Smooth muscle cell (in vitro differentiated cells): ENCODE data around the gene MEF2C. TPM values are rescaled to one million over a fixed set of nuclear protein-coding genes. Genes with fewer than 3 reads are reported as not detected.

Source experiments
- DNase-seq: peaks from one replicate; lab custom pipeline; 2025; ENCODE audit not compliant: unreplicated experiment; lab: John Stamatoyannopoulos, UW
- H2AFZ ChIP-seq: fragments of 200-600 bp; sonication (generic); 2 replicates; pipeline ENCODE4 v1.6.0; 2016; ENCODE audit warnings: antibody characterized with exemption, low read depth, mild to moderate bottlenecking
- H3F3A ChIP-seq: fragments of 200-600 bp; sonication (generic); 2 replicates; pipeline ENCODE4 v1.6.0; 2017; ENCODE audit warnings: antibody characterized with exemption, low read depth
- H3K27ac ChIP-seq: fragments of 200-600 bp; sonication (generic); 2 replicates; pipeline ENCODE4 v1.5.1; 2016; ENCODE audit warnings: low read depth, mild to moderate bottlenecking
- H3K27me3 ChIP-seq: fragments of 200-600 bp; sonication (generic); 2 replicates; pipeline ENCODE4 v1.6.1; 2016; ENCODE audit warnings: low read depth, mild to moderate bottlenecking
- H3K36me3 ChIP-seq: fragments of 200-600 bp; sonication (generic); 2 replicates; pipeline ENCODE4 v1.5.1; 2016; ENCODE audit warnings: low read depth
- H3K4me1 ChIP-seq: fragments of 200-600 bp; sonication (generic); 2 replicates; pipeline ENCODE4 v1.5.1; 2016; ENCODE audit warnings: low read depth
- H3K4me2 ChIP-seq: fragments of 200-600 bp; sonication (generic); 2 replicates; pipeline ENCODE4 v1.6.0; 2016; ENCODE audit warnings: mild to moderate bottlenecking
- H3K4me3 ChIP-seq: fragments of 200-600 bp; sonication (generic); 2 replicates; pipeline ENCODE4 v1.5.1; 2016; ENCODE audit warnings: mild to moderate bottlenecking
- H3K79me2 ChIP-seq: fragments of 200-600 bp; sonication (generic); 2 replicates; pipeline ENCODE4 v1.6.0; 2016; ENCODE audit warnings: low read depth, mild to moderate bottlenecking
- H3K9ac ChIP-seq: fragments of 200-600 bp; sonication (generic); 2 replicates; pipeline ENCODE4 v1.6.0; 2016; ENCODE audit warnings: low read depth
- H3K9me3 ChIP-seq: fragments of 200-600 bp; sonication (generic); replicated peaks from 2 replicates; pipeline ENCODE4 v1.5.1; 2016; ENCODE audit warnings: low read depth
- H4K20me1 ChIP-seq: fragments of 200-600 bp; sonication (generic); 2 replicates; pipeline ENCODE4 v1.6.0; 2016; ENCODE audit warnings: low read depth
- WGBS: methylation state at CpG from one replicate; pipeline ENCODE4 v1.1.7; 2016; ENCODE audit warnings: low lambda C conversion rate; 5-methylcytosine and 5-hydroxymethylcytosine counted together
- polyA plus RNA-seq: library from polyadenylated mRNA; unstranded; fragments of >200 nt; fragmentation: Nextera tagmentation; extraction: Ambion mirVana; gene quantifications from 2 replicates; pipeline ENCODE4 v1.2.1, GENCODE V29; 2016
- total RNA-seq: library from RNA; depleted of rRNA; stranded (reverse); fragments of >200 nt; gene quantifications from 2 replicates; pipeline ENCODE4 v1.2.3, GENCODE V29; 2014
- TF ChIP-seq, protein P1 (sequence below): fragments of 200-600 bp; sonication (generic); IDR thresholded peaks from 2 replicates; pipeline ENCODE4 v1.5.1; 2017; ENCODE audit warnings: borderline replicate concordance, mild to moderate bottlenecking, antibody characterized with exemption; ENCODE audit not compliant: insufficient read depth, poor library complexity, severe bottlenecking

MEF2C gene
- total and polyA plus RNA-seq, 2 experiments from 2014 or later = 11.4 to 14.0 TPM

DNA sequence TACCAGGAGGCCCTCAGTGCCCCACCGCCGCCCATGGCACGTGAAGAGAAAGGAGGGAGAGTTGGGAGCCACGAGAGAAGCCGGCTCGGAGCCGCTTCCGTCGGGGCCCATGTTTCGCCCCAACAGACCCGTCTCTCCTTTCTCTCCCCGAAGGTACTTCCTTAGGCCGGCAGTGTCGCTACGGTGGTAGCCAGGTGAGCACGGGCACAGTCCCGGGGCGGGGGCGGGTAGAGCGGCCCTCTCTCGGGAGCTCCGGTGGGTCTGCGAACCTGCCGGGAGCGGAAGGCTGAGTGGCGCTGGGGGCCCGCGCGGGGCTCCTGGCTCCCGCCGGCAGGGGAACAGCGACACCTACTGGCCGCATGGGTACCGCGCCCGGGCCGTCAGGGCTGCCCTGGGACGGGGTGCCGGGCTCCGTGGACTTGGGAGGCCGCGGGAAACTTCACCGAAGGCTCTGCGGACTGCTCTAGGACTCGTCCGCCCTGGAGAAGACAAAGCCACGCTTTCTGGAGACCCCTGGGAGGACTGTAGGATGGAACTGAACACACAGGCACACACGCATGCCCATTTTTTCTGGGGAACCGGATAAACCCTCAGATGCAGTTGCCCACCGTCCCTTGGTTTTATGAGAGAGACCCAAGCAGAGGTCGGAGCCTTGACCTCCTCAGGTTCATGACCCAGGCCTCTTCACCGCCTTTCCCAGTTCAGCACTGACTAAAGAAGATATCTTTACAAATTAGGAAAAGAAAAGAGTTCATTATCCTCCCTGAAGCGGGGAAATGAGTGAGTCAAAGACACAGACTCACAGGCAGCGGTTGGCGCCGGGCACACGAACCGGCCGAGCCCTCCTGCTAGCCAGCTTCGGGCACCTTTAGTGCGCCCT lies 202.5 kb downstream of the MEF2C start:
- Histone ChIP-seq H3K4me1 (peaks cover 4% of the 10 kb centered on the region), H3K79me2 (no peaks in the 10 kb centered on the region), H3K36me3 (no peaks in the 10 kb centered on the region), H3K27me3 (peaks cover 100% of the 10 kb centered on the region), H3K9ac (no peak overlapping the region), H3K4me3 (peak overlapping the region; percentile 38), H3K4me2 (peak overlapping the region; percentile 79), H3K9me3 (no peaks in the 10 kb centered on the region), H4K20me1 (no peaks in the 10 kb centered on the region), H2AFZ (peak overlapping the region; percentile 61), H3F3A (no peaks in the 10 kb centered on the region), H3K27ac (no peak overlapping the region)
- DNase-seq = peak; percentile 59
- TF ChIP-seq, protein P1, sequence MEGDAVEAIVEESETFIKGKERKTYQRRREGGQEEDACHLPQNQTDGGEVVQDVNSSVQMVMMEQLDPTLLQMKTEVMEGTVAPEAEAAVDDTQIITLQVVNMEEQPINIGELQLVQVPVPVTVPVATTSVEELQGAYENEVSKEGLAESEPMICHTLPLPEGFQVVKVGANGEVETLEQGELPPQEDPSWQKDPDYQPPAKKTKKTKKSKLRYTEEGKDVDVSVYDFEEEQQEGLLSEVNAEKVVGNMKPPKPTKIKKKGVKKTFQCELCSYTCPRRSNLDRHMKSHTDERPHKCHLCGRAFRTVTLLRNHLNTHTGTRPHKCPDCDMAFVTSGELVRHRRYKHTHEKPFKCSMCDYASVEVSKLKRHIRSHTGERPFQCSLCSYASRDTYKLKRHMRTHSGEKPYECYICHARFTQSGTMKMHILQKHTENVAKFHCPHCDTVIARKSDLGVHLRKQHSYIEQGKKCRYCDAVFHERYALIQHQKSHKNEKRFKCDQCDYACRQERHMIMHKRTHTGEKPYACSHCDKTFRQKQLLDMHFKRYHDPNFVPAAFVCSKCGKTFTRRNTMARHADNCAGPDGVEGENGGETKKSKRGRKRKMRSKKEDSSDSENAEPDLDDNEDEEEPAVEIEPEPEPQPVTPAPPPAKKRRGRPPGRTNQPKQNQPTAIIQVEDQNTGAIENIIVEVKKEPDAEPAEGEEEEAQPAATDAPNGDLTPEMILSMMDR = peak; percentile 98
- 1% methylated on average over 60 of the region's 61 CpGs for WGBS

GRCh38 chr5:88679638-88680037 lies 203.3 kb downstream of the MEF2C start:
- peaks cover 6% of the 10 kb centered on the region for H3K4me1 ChIP-seq
- WGBS = 8% methylated on average over 14 of the region's 14 CpGs
- H3K79me2 ChIP-seq = no peaks in the 10 kb centered on the region
- no peaks in the 10 kb centered on the region for H3K36me3 ChIP-seq
- H3K9me3 ChIP-seq = no peaks in the 10 kb centered on the region
- no peak for DNase-seq
- H3K9ac ChIP-seq = no peak overlapping the region
- H3K27me3 ChIP-seq = peaks cover 100% of the 10 kb centered on the region
- no peak overlapping the region for H3K4me3 ChIP-seq
- H3K27ac ChIP-seq = no peak overlapping the region
- H3F3A ChIP-seq = peaks cover 4% of the 10 kb centered on the region
- peak overlapping the region; percentile 79 for H3K4me2 ChIP-seq
- TF ChIP-seq, protein P1 = no peak
- no peaks in the 10 kb centered on the region for H4K20me1 ChIP-seq
- H2AFZ ChIP-seq = no peak overlapping the region

GRCh38 chr5:88678770-88679381 lies 204.1 kb downstream of the MEF2C start:
- H3K4me2 ChIP-seq = no peak overlapping the region
- 7% methylated on average over 14 of the region's 14 CpGs for WGBS
- H2AFZ ChIP-seq = no peak overlapping the region
- peaks cover 100% of the 10 kb centered on the region for H3K27me3 ChIP-seq
- H3K4me3 ChIP-seq = no peak overlapping the region
- H3K9ac ChIP-seq = no peak overlapping the region
- H3K36me3 ChIP-seq = no peaks in the 10 kb centered on the region
- peaks cover 4% of the 10 kb centered on the region for H3F3A ChIP-seq
- peaks cover 11% of the 10 kb centered on the region for H3K4me1 ChIP-seq
- DNase-seq = no peak
- no peaks in the 10 kb centered on the region for H3K79me2 ChIP-seq
- H4K20me1 ChIP-seq = no peaks in the 10 kb centered on the region
- H3K27ac ChIP-seq = no peak overlapping the region
- TF ChIP-seq, protein P1 = no peak
- no peaks in the 10 kb centered on the region for H3K9me3 ChIP-seq
